HG03457 (cell line): ENCODE measurements around the gene LBH.

ENCODE experiments used
- ATAC-seq: cut with Tn5 transposase; IDR thresholded peaks from one replicate; pipeline ENCODE4 v1.9.1; 2021; ENCODE audit warnings: moderate number of reproducible peaks; ENCODE audit not compliant: unreplicated experiment

Gene LBH

GRCh38 chr2:30231212-30231995, at the start of gene LBH:
Gene LBH (plus strand): TSS chr2:30231534. CDS start chr2:30231739, 205 bp downstream.
- ATAC-seq, result peak; percentile 39

- no peak for ATAC-seq
Measured at GRCh38 chr2:30184035-30184434, 47.3 kb upstream of the LBH start.

- ATAC-seq, result no peak
Measured at GRCh38 chr2:30185178-30185577, 46.2 kb upstream of the LBH start.

- no peak for ATAC-seq
Measured at GRCh38 chr2:30188292-30188691, 43.0 kb upstream of the LBH start.

- ATAC-seq, result no peak
Measured at GRCh38 chr2:30190637-30191036, 40.7 kb upstream of the LBH start.

- no peak for ATAC-seq
Measured at GRCh38 chr2:30191107-30191506, 40.2 kb upstream of the LBH start.

- ATAC-seq, result no peak
Measured at GRCh38 chr2:30191819-30192271, 39.5 kb upstream of the LBH start.

GRCh38 chr2:30192314-30192713, 39.0 kb upstream of the LBH start:
- no peak for ATAC-seq

- no peak for ATAC-seq
Measured at GRCh38 chr2:30193104-30193681, 38.1 kb upstream of the LBH start.

GRCh38 chr2:30194421-30194820, 36.9 kb upstream of the LBH start:
- ATAC-seq, result no peak

GRCh38 chr2:30195016-30195415, 36.3 kb upstream of the LBH start:
- no peak for ATAC-seq

GRCh38 chr2:30197570-30198192, 33.7 kb upstream of the LBH start:
- no peak for ATAC-seq

- no peak for ATAC-seq
Measured at GRCh38 chr2:30201990-30202389, 29.3 kb upstream of the LBH start.

GRCh38 chr2:30203156-30203555, 28.2 kb upstream of the LBH start:
- no peak for ATAC-seq

GRCh38 chr2:30204281-30204680, 27.1 kb upstream of the LBH start:
- ATAC-seq, result no peak

- ATAC-seq, result no peak
Measured at GRCh38 chr2:30205456-30205855, 25.9 kb upstream of the LBH start.

GRCh38 chr2:30206461-30207430, 24.6 kb upstream of the LBH start:
- ATAC-seq, result no peak

GRCh38 chr2:30208453-30208852, 22.9 kb upstream of the LBH start:
- no peak for ATAC-seq

- no peak for ATAC-seq
Measured at GRCh38 chr2:30209227-30209626, 22.1 kb upstream of the LBH start.

GRCh38 chr2:30213326-30213725, 18.0 kb upstream of the LBH start:
- no peak for ATAC-seq

- ATAC-seq, result no peak
Measured at GRCh38 chr2:30213907-30214463, 17.3 kb upstream of the LBH start.
